WTC11 (cell line): Measurements from ENCODE around the gene SSU72. TPM values are rescaled to one million over a fixed set of nuclear protein-coding genes. Genes with fewer than 3 reads are reported as not detected.
A peak's percentile ranks its signal among the peaks of the same experiment; 100 is the strongest.

Experiments
- ATAC-seq: fragments of 200-7000 bp; cut with Tn5 transposase; 2 replicates; pipeline ENCODE4 v1.10.0; 2021; ENCODE audit warnings: mild to moderate bottlenecking, moderate library complexity
- CTCF ChIA-PET: fragments of 300-600 bp; sonication (Branson Sonifier 250); formaldehyde crosslinking; loops from one replicate; lab custom pipeline; 2021; ENCODE audit warnings: antibody characterized with exemption; lab: Charles Lee
- POLR2A ChIA-PET: fragments of 350-600 bp; sonication (Branson Sonifier 250); formaldehyde crosslinking; loops from one replicate; lab custom pipeline; 2021; ENCODE audit warnings: antibody characterized with exemption; lab: Charles Lee
- DNase-seq: peaks from one replicate; pipeline ENCODE4 v3.0.0; 2021; ENCODE audit warnings: low spot score
- H3K27ac Mint-ChIP-seq: 2 replicates; pipeline ENCODE4 v1.8.0; 2021; ENCODE audit warnings: mixed read lengths
- H3K27me3 Mint-ChIP-seq: 2 replicates; pipeline ENCODE4 v1.8.0; 2021; ENCODE audit warnings: low read depth, mild to moderate bottlenecking, moderate library complexity, mixed read lengths
- H3K36me3 Mint-ChIP-seq: 2 replicates; pipeline ENCODE4 v1.8.0; 2021; ENCODE audit warnings: mixed read lengths
- H3K4me1 Mint-ChIP-seq: 2 replicates; pipeline ENCODE4 v1.8.0; 2022; ENCODE audit warnings: mixed read lengths
- H3K4me3 Mint-ChIP-seq: 2 replicates; pipeline ENCODE4 v1.8.0; 2021; ENCODE audit warnings: mild to moderate bottlenecking, moderate library complexity, mixed read lengths
- H3K9me3 Mint-ChIP-seq: 2 replicates; pipeline ENCODE4 v1.8.0; 2021; ENCODE audit warnings: mixed read lengths
- ATF1 ChIP-seq: sonication (generic); formaldehyde crosslinking; IDR thresholded peaks from 2 replicates; pipeline ENCODE4 v1.8.1; 2023; ENCODE audit warnings: mild to moderate bottlenecking, moderate library complexity, missing genetic modification reagents
- CREB1 ChIP-seq: sonication (generic); formaldehyde crosslinking; IDR thresholded peaks from 2 replicates; pipeline ENCODE4 v1.8.0; 2023; ENCODE audit warnings: mild to moderate bottlenecking, missing genetic modification reagents
- CREM ChIP-seq: sonication (generic); formaldehyde crosslinking; IDR thresholded peaks from 2 replicates; pipeline ENCODE4 v1.8.1; 2022; ENCODE audit warnings: mild to moderate bottlenecking, missing genetic modification reagents, moderate library complexity
- ETV6 ChIP-seq: sonication (generic); formaldehyde crosslinking; IDR thresholded peaks from 2 replicates; pipeline ENCODE4 v1.8.1; 2022; ENCODE audit warnings: mild to moderate bottlenecking, missing genetic modification reagents
- GABPB1 ChIP-seq: sonication (generic); formaldehyde crosslinking; IDR thresholded peaks from 2 replicates; pipeline ENCODE4 v1.8.1; 2023; ENCODE audit warnings: mild to moderate bottlenecking, missing genetic modification reagents
- HMGA2 ChIP-seq: fragments of 250-450 bp; sonication (Bioruptor Pico); IDR thresholded peaks from 2 replicates; pipeline ENCODE4 v1.4.0; 2021; ENCODE audit warnings: mild to moderate bottlenecking, moderate library complexity
- IRF1 ChIP-seq: sonication (generic); formaldehyde crosslinking; IDR thresholded peaks from 2 replicates; pipeline ENCODE4 v1.8.0; 2023; ENCODE audit warnings: missing genetic modification reagents
- IRF2 ChIP-seq: sonication (generic); formaldehyde crosslinking; IDR thresholded peaks from 2 replicates; pipeline ENCODE4 v1.8.0; 2022; ENCODE audit warnings: low read depth, missing genetic modification reagents, borderline replicate concordance
- MXD4 ChIP-seq: fragments of 250-450 bp; sonication (Bioruptor Pico); IDR thresholded peaks from 2 replicates; pipeline ENCODE4 v1.8.0; 2021; ENCODE audit warnings: mild to moderate bottlenecking, moderate library complexity, borderline replicate concordance
- NFE2L1 ChIP-seq: sonication (generic); formaldehyde crosslinking; IDR thresholded peaks from 2 replicates; pipeline ENCODE4 v1.8.1; 2023; ENCODE audit warnings: missing genetic modification reagents
- SMAD3 ChIP-seq: sonication (generic); formaldehyde crosslinking; IDR thresholded peaks from 2 replicates; pipeline ENCODE4 v1.8.0; 2022; ENCODE audit warnings: missing genetic modification reagents, mild to moderate bottlenecking, borderline replicate concordance
- SMAD4 ChIP-seq: sonication (generic); formaldehyde crosslinking; IDR thresholded peaks from 2 replicates; pipeline ENCODE4 v1.8.0; 2022; ENCODE audit warnings: mild to moderate bottlenecking, missing genetic modification reagents
- SOX15 ChIP-seq: fragments of 250-450 bp; sonication (Bioruptor Pico); IDR thresholded peaks from 2 replicates; pipeline ENCODE4 v1.9.0; 2021; ENCODE audit warnings: mild to moderate bottlenecking
- SP1 ChIP-seq: sonication (generic); formaldehyde crosslinking; conservative IDR thresholded peaks from 2 replicates; pipeline ENCODE4 v1.8.1; 2022; ENCODE audit warnings: missing genetic modification reagents
- ZBTB21 ChIP-seq: sonication (generic); formaldehyde crosslinking; IDR thresholded peaks from 2 replicates; pipeline ENCODE4 v1.8.1; 2023; ENCODE audit warnings: mild to moderate bottlenecking, missing genetic modification reagents, borderline replicate concordance
- ZNF138 ChIP-seq: sonication (generic); formaldehyde crosslinking; conservative IDR thresholded peaks from 2 replicates; pipeline ENCODE4 v1.8.1; 2022; ENCODE audit warnings: mild to moderate bottlenecking, moderate library complexity, missing genetic modification reagents
- ZSCAN18 ChIP-seq: fragments of 250-450 bp; sonication (Bioruptor Pico); IDR thresholded peaks from 2 replicates; pipeline ENCODE4 v2.1.2; 2022; ENCODE audit warnings: mild to moderate bottlenecking, moderate library complexity
- total RNA-seq: library from RNA; stranded (reverse); gene quantifications from 3 replicates; pipeline ENCODE4 v1.2.3, GENCODE V29; 2021
- TF ChIP-seq, protein P1 (sequence below): fragments of 250-450 bp; sonication (Bioruptor Pico); conservative IDR thresholded peaks from 2 replicates; pipeline ENCODE4 v1.9.0; 2021; ENCODE audit warnings: mild to moderate bottlenecking
- TF ChIP-seq, protein P2 (sequence below): fragments of 250-450 bp; sonication (Bioruptor Pico); IDR thresholded peaks from 2 replicates; pipeline ENCODE4 v1.9.0; 2021; ENCODE audit warnings: mild to moderate bottlenecking
- TF ChIP-seq, protein P3 (sequence below): sonication (generic); formaldehyde crosslinking; IDR thresholded peaks from 2 replicates; pipeline ENCODE4 v1.8.0; 2022; ENCODE audit warnings: mild to moderate bottlenecking, missing genetic modification reagents
- TF ChIP-seq, protein P4 (sequence below): sonication (generic); formaldehyde crosslinking; IDR thresholded peaks from 2 replicates; pipeline ENCODE4 v1.8.0; 2022; ENCODE audit warnings: mild to moderate bottlenecking, missing genetic modification reagents

SSU72 gene
- total RNA-seq, 1 experiment from 2014 or later, result 158 TPM

DNA sequence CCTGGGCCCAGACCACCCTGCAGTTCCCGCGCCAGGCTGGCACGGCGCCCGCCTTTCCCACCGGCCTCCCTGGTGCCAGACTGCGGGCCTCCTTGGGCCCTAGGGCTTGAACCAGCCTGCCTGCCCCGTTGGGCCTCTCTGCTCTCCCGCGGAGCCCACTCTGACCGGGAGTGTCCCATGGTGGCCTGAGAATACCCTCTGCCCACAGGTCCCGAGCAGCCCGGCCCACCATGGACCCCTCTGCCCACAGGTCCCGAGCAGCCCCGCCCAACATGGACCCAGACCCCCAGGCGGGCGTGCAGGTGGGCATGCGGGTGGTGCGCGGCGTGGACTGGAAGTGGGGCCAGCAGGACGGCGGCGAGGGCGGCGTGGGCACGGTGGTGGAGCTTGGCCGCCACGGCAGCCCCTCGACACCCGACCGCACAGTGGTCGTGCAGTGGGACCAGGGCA, 48.5 kb upstream of the SSU72 start:
- no peaks in the 10 kb centered on the region for H3K4me1 Mint-ChIP-seq
- TF ChIP-seq ZBTB21, result no peak
- no peak for TF ChIP-seq CREB1 (CRISPR knock-in tag)
- no peak for TF ChIP-seq NFE2L1 (CRISPR knock-in tag)
- ChIA-PET POLR2A (no interaction called here), CTCF (no interaction called here)
- H3K27me3 Mint-ChIP-seq, result no peaks in the 10 kb centered on the region
- no peak overlapping the region for H3K27ac Mint-ChIP-seq
- H3K9me3 Mint-ChIP-seq, result no peaks in the 10 kb centered on the region
- no peak for ATAC-seq
- no peak overlapping the region for H3K4me3 Mint-ChIP-seq
- no peak for DNase-seq
- no peaks in the 10 kb centered on the region for H3K36me3 Mint-ChIP-seq

DNA sequence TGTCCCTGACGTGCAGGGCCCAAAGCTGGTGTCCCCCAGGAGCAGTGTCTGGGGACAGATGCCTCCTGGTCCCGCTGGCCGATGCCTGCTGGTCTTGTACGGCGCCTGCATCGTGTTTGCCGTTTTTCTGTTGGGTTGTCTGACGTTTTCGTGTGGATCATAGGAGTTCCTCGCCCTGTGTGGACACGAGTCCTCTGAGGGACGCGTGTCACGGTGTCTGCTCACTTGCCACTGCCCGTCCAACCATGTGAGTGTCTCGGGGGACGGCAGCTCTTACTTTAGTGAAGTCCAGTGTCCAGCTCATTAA, 48.1 kb upstream of the SSU72 start:
- Mint-ChIP-seq H3K27me3 (no peaks in the 10 kb centered on the region), H3K4me3 (no peak overlapping the region)

DNA sequence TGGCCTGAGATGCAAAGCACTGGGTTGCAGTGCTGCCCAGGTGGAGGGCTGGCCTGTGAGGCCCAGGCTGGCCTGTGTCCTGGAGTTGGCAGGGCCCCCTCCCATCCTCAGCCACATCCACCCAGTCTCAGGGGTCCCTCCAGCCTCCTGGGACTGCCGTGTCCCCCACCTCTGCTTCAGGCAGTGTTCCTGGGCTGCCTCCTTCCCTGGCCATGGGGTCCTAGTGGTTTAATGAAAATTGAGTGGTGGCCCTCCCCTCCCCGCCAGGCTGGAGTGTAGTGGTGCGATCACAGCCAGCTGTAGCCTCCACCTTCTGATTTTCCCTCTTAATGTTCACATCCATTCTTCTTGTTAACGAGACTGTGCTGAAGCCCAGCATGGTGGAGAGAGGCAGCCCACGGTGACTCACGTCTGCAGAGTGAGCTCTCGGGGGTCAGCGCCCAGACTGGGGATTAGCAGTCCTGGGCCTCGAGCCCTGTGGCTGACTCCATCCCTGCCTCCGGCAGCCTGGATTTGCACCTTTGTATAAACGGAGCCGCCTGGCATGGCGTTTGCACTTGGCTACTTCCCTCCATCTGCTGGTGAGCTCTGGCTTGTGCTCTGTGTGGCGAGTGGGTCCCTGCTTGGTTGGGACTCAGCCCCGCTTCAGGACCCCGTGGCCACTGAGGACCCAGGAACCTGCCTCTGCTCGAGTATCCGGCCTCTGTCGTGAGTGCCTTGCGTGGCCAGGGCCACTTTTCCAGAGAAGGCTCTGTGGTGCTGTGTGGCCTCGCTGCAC, 47.5 kb upstream of the SSU72 start:
- Mint-ChIP-seq H3K4me1 (no peaks in the 10 kb centered on the region), H3K4me3 (no peak overlapping the region), H3K27ac (no peak overlapping the region; the same call in 1 of the 2 replicates), H3K36me3 (no peaks in the 10 kb centered on the region), H3K9me3 (no peaks in the 10 kb centered on the region), H3K27me3 (no peaks in the 10 kb centered on the region)
- ChIA-PET CTCF (interaction anchor here (4.4 kb wide), 1 partner anchor 7 kb away, joined by 30 read pairs; no protein-coding TSS in a partner anchor), POLR2A (no interaction called here)
- no peak for DNase-seq
- no peak for ATAC-seq
- TF ChIP-seq ATF1 (CRISPR knock-in tag) (no peak), ZBTB21 (no peak), SOX15 (no peak)
- TF ChIP-seq, protein P1, sequence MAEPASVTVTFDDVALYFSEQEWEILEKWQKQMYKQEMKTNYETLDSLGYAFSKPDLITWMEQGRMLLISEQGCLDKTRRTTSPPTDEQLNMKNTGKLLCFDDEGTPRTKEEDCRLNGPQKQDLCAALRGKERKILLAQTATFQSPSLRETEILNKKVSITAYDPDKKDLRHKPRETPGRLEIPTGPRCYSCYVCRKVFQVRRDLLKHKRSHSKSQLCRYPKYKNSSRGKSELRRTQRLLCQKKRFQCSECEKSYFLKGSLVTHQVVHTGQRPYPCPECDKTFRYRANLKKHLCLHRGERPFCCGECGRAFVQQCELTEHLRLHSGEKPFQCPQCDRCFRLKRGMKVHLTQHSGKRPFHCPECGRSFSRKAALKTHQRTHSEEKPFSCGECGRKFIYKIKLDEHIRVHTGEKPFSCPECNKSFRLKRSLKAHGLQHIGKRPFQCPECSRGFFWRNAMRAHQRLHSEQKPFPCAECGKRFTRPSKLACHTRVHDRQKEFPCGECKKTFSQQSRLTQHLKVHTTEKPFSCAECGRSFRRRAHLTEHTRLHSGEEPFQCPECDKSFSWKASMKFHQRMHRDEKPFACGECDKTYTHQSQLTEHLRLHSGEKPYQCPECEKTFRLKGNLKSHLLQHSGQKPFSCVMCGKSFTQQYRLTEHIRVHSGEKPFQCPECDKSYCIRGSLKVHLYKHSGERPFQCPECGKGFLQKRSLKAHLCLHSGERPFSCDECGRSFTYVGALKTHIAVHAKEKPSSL (CRISPR knock-in tag), result no peak
- TF ChIP-seq, protein P2, sequence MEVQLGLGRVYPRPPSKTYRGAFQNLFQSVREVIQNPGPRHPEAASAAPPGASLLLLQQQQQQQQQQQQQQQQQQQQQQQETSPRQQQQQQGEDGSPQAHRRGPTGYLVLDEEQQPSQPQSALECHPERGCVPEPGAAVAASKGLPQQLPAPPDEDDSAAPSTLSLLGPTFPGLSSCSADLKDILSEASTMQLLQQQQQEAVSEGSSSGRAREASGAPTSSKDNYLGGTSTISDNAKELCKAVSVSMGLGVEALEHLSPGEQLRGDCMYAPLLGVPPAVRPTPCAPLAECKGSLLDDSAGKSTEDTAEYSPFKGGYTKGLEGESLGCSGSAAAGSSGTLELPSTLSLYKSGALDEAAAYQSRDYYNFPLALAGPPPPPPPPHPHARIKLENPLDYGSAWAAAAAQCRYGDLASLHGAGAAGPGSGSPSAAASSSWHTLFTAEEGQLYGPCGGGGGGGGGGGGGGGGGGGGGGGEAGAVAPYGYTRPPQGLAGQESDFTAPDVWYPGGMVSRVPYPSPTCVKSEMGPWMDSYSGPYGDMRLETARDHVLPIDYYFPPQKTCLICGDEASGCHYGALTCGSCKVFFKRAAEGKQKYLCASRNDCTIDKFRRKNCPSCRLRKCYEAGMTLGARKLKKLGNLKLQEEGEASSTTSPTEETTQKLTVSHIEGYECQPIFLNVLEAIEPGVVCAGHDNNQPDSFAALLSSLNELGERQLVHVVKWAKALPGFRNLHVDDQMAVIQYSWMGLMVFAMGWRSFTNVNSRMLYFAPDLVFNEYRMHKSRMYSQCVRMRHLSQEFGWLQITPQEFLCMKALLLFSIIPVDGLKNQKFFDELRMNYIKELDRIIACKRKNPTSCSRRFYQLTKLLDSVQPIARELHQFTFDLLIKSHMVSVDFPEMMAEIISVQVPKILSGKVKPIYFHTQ, result no peak

More for the DNA sequence above, 48.1 kb upstream of the SSU72 start:
- no peaks in the 10 kb centered on the region for H3K36me3 Mint-ChIP-seq
- H3K4me1 Mint-ChIP-seq, result no peaks in the 10 kb centered on the region
- TF ChIP-seq IRF2 (CRISPR knock-in tag), result no peak
- TF ChIP-seq IRF1 (CRISPR knock-in tag), result no peak
- TF ChIP-seq, protein P3, sequence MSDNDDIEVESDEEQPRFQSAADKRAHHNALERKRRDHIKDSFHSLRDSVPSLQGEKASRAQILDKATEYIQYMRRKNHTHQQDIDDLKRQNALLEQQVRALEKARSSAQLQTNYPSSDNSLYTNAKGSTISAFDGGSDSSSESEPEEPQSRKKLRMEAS (CRISPR knock-in tag), result no peak
- no peak for TF ChIP-seq NFE2L1 (CRISPR knock-in tag)
- TF ChIP-seq SP1, result no peak
- no peak for TF ChIP-seq MXD4 (CRISPR knock-in tag)
- TF ChIP-seq ZNF138 (CRISPR knock-in tag), result no peak
- no peak for TF ChIP-seq CREM (CRISPR knock-in tag)
- TF ChIP-seq GABPB1 (CRISPR knock-in tag), result no peak
- TF ChIP-seq SMAD3 (CRISPR knock-in tag), result no peak
- TF ChIP-seq SMAD4, result no peak
- no peak for TF ChIP-seq ATF1 (CRISPR knock-in tag)
- no peak for TF ChIP-seq ZSCAN18
- TF ChIP-seq HMGA2, result no peak
- TF ChIP-seq, protein P1 (CRISPR knock-in tag), result no peak
- TF ChIP-seq, protein P4, sequence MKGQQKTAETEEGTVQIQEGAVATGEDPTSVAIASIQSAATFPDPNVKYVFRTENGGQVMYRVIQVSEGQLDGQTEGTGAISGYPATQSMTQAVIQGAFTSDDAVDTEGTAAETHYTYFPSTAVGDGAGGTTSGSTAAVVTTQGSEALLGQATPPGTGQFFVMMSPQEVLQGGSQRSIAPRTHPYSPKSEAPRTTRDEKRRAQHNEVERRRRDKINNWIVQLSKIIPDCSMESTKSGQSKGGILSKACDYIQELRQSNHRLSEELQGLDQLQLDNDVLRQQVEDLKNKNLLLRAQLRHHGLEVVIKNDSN (CRISPR knock-in tag), result no peak
- TF ChIP-seq ETV6 (CRISPR knock-in tag), result no peak
- ChIA-PET POLR2A (no interaction called here), CTCF (no interaction called here)
- H3K9me3 Mint-ChIP-seq, result no peaks in the 10 kb centered on the region
- peak overlapping the region; percentile 59 for H3K27ac Mint-ChIP-seq
- ATAC-seq (no peak), DNase-seq (no peak)
